IMR-90 (cell line): ENCODE data around the gene STX19. TPM values are rescaled to one million over a fixed set of nuclear protein-coding genes. Genes with fewer than 3 reads are reported as not detected.

Experiments used
- ATAC-seq: fragments of 200-7000 bp; cut with Tn5 transposase; 2 replicates; pipeline ENCODE4 v1.9.1; 2020; ENCODE audit warnings: low read depth, mild to moderate bottlenecking, moderate library complexity
- BruUV-seq: library from RNA; stranded (reverse); fragments of 400-500 nt; replicated peaks from 2 replicates; lab custom pipeline; 2021; lab: Mats Ljungman, UMichigan
- CTCF ChIA-PET: fragments of 300-600 bp; formaldehyde crosslinking; extraction: SDS; loops from one replicate; lab custom pipeline; 2021; ENCODE audit warnings: antibody characterized with exemption; lab: Yijun Ruan, JAX
- POLR2A ChIA-PET: fragments of 300-600 bp; sonication (Branson Sonifier 250); formaldehyde crosslinking; loops from one replicate; lab custom pipeline; 2022; ENCODE audit warnings: antibody characterized with exemption; ENCODE audit not compliant: unreplicated experiment; lab: Charles Lee
- DNase-seq: peaks from one replicate; pipeline ENCODE4 v3.0.0; 2013
- H2AFZ ChIP-seq: replicated peaks from 2 replicates; pipeline ENCODE3; 2013; ENCODE audit warnings: low read length, mild to moderate bottlenecking; ENCODE audit not compliant: poor library complexity
- H2AK5ac ChIP-seq: 2 replicates; pipeline ENCODE4 v1.6.1; 2013; ENCODE audit warnings: low read depth, low read length, inconsistent platforms
- H2AK9ac ChIP-seq: replicated peaks from 2 replicates; pipeline ENCODE3; 2013; ENCODE audit warnings: mild to moderate bottlenecking, low read depth, low read length, moderate library complexity; ENCODE audit not compliant: poor library complexity
- H2BK120ac ChIP-seq: 2 replicates; pipeline ENCODE4 v1.6.1; 2013; ENCODE audit warnings: low read depth, low read length, inconsistent platforms
- H2BK15ac ChIP-seq: 3 replicates; pipeline ENCODE4 v1.6.1; 2013; ENCODE audit warnings: low read depth, low read length, inconsistent platforms
- H2BK20ac ChIP-seq: 2 replicates; pipeline ENCODE4 v1.6.1; 2013; ENCODE audit warnings: low read depth, mild to moderate bottlenecking, inconsistent platforms, low read length, moderate library complexity
- H2BK5ac ChIP-seq: 2 replicates; pipeline ENCODE4 v1.6.1; 2013; ENCODE audit warnings: mild to moderate bottlenecking, low read depth, low read length, inconsistent platforms; ENCODE audit not compliant: poor library complexity, severe bottlenecking
- H3K14ac ChIP-seq: replicated peaks from 2 replicates; pipeline ENCODE4 v1.6.1; 2013; ENCODE audit warnings: low read depth, low read length, inconsistent platforms
- H3K18ac ChIP-seq: 2 replicates; pipeline ENCODE4 v1.6.1; 2013; ENCODE audit warnings: low read depth, low read length, control low read depth
- H3K23ac ChIP-seq: 2 replicates; pipeline ENCODE4 v1.6.1; 2013; ENCODE audit warnings: low read depth, low read length, inconsistent platforms
- H3K27ac ChIP-seq: 2 replicates; pipeline ENCODE4 v1.5.1; 2013; ENCODE audit warnings: mild to moderate bottlenecking, control low read depth, low read length; ENCODE audit not compliant: insufficient read depth
- H3K27me3 ChIP-seq: 2 replicates; pipeline ENCODE4 v1.6.1; 2013; ENCODE audit warnings: low read length; ENCODE audit not compliant: control insufficient read depth, insufficient read depth
- H3K36me3 ChIP-seq: 2 replicates; pipeline ENCODE4 v1.6.1; 2013; ENCODE audit warnings: low read length, mixed read lengths; ENCODE audit not compliant: control insufficient read depth, insufficient read depth
- H3K4ac ChIP-seq: 2 replicates; pipeline ENCODE4 v1.6.1; 2013; ENCODE audit warnings: low read depth, low read length, inconsistent platforms
- H3K4me1 ChIP-seq: 2 replicates; pipeline ENCODE4 v1.6.1; 2013; ENCODE audit warnings: low read length, mixed read lengths; ENCODE audit not compliant: control insufficient read depth, insufficient read depth
- H3K4me2 ChIP-seq: 2 replicates; pipeline ENCODE4 v1.6.1; 2013; ENCODE audit warnings: low read depth, mild to moderate bottlenecking, control low read depth, low read length, moderate library complexity
- H3K4me3 ChIP-seq: 2 replicates; pipeline ENCODE4 v1.5.1; 2013; ENCODE audit warnings: low read depth, mild to moderate bottlenecking, control low read depth, low read length, moderate library complexity; ENCODE audit not compliant: insufficient read depth
- H3K56ac ChIP-seq: 2 replicates; pipeline ENCODE4 v1.6.1; 2013; ENCODE audit warnings: low read length, inconsistent platforms; ENCODE audit not compliant: insufficient read depth; ENCODE audit errors: extremely low read depth
- H3K79me1 ChIP-seq, 2 experiments: 2 replicates each; pipeline ENCODE4 v1.6.1; 2013; ENCODE audit warnings: low read length in 2 of 2, inconsistent platforms in 1 of 2, low read depth in 1 of 2
- H3K9ac ChIP-seq: 2 replicates; pipeline ENCODE4 v1.6.1; 2013; ENCODE audit warnings: low read depth, low read length, control low read depth
- H3K9me1 ChIP-seq: 2 replicates; pipeline ENCODE4 v1.6.1; 2013; ENCODE audit warnings: low read length, inconsistent platforms; ENCODE audit not compliant: insufficient read depth
- H3K9me3 ChIP-seq: 2 replicates; pipeline ENCODE4 v1.6.1; 2013; ENCODE audit warnings: low read length; ENCODE audit not compliant: control insufficient read depth, insufficient read depth
- H4K20me1 ChIP-seq: 2 replicates; pipeline ENCODE4 v1.6.1; 2013; ENCODE audit warnings: low read length, inconsistent platforms; ENCODE audit not compliant: insufficient read depth
- H4K5ac ChIP-seq: 2 replicates; pipeline ENCODE4 v1.6.1; 2013; ENCODE audit warnings: mild to moderate bottlenecking, low read depth, low read length, control low read depth
- H4K8ac ChIP-seq, 2 experiments: 2 replicates each; pipeline ENCODE4 v1.6.1; 2013; ENCODE audit warnings: low read depth in 2 of 2, low read length in 2 of 2, control low read depth in 1 of 2, inconsistent platforms in 1 of 2
- H4K91ac ChIP-seq: 2 replicates; pipeline ENCODE4 v1.6.1; 2013; ENCODE audit warnings: low read depth, low read length, inconsistent platforms; ENCODE audit not compliant: insufficient read depth
- BHLHE40 ChIP-seq: fragments of 150-350 bp; IDR thresholded peaks from 2 replicates; pipeline ENCODE4 v1.6.1; 2016; ENCODE audit warnings: mild to moderate bottlenecking, low read depth, low read length
- CHD1 ChIP-seq: IDR thresholded peaks from 2 replicates; pipeline ENCODE4 v1.6.1; 2012; ENCODE audit warnings: low read depth, low read length, improper control_type of control experiment
- MAFK ChIP-seq: IDR thresholded peaks from 2 replicates; pipeline ENCODE4 v1.6.1; 2012; ENCODE audit warnings: low read depth, low read length, improper control_type of control experiment
- MXI1 ChIP-seq: IDR thresholded peaks from 2 replicates; pipeline ENCODE4 v1.6.1; 2012; ENCODE audit warnings: low read depth, mild to moderate bottlenecking, low read length, moderate library complexity, borderline replicate concordance
- NFE2L2 ChIP-seq: fragments of 150-350 bp; IDR thresholded peaks from 2 replicates; pipeline ENCODE4 v1.6.1; 2016; ENCODE audit warnings: low read depth, mild to moderate bottlenecking, low read length
- RFX5 ChIP-seq: IDR thresholded peaks from 2 replicates; pipeline ENCODE4 v1.8.0; 2012; ENCODE audit warnings: low read depth, mild to moderate bottlenecking, low read length, moderate library complexity
- USF2 ChIP-seq: fragments of 150-350 bp; IDR thresholded peaks from 2 replicates; pipeline ENCODE4 v1.6.1; 2017; ENCODE audit warnings: mild to moderate bottlenecking, antibody characterized with exemption, low read length, low read depth
- WGBS, 2 experiments: methylation state at CpG; one replicate each; pipeline versions ENCODE4 v1.1.5 to v1.1.7; 2013; ENCODE audit warnings: missing lambda C conversion rate in 2 of 2; ENCODE audit not compliant: insufficient read length in 1 of 2; ENCODE audit errors: extremely low coverage in 2 of 2; 5-methylcytosine and 5-hydroxymethylcytosine counted together
- dilution Hi-C: fragments of 300-500 bp; cut with HindIII; formaldehyde crosslinking; loops from one replicate; pipeline ENCODE4 v1.14.3; 2018; ENCODE audit warnings: low sequenced_read_pairs; ENCODE audit not compliant: unreplicated experiment
- in situ Hi-C: fragments of 300-500 bp; cut with MboI; formaldehyde crosslinking; loops from 3 replicates; pipeline ENCODE4 v1.14.3; 2019; ENCODE audit warnings: low sequenced_read_pairs, inconsistent platforms, mixed read lengths
- intact Hi-C: fragments of 100-400 bp; cut with micrococcal nuclease; formaldehyde crosslinking; loops from 2 replicates; pipeline ENCODE4 v1.10.0; 2022
- polyA plus RNA-seq, 3 experiments: library from polyadenylated mRNA; depleted of rRNA; stranded (reverse); fragments of >200 nt; gene quantifications; 2 replicates each; pipeline ENCODE4 v1.2.3, GENCODE V29; 2012; ENCODE audit warnings: low replicate concordance in 1 of 3
- total RNA-seq: library from RNA; depleted of rRNA; stranded (reverse); fragments of >200 nt; gene quantifications from 2 replicates; pipeline ENCODE4 v1.2.3, GENCODE V29; 2012

Gene STX19
- total and polyA plus RNA-seq, 2 of the 4 experiments (the other 2 are of a cell fraction) = not detected

DNA sequence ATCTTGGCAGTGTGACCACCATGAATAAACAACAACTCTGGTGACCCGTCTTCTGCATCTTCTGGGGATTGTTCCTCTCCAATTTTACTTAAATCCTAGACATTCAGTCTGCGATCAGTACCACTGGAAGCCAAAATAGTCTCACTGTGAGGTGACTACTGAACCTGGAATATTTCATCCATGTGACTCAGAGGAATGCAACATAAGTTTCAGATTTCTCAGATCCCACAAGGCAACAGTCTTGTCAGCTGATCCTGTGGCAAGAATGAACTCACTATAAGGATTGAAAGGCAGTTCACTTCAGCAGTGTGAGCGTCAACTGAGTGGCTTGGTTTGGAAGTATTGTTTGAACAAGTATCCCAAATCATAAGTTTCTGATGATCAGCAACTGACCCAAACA lies 47.7 kb upstream of the STX19 start:
- intact Hi-C loops = no loop called here
- WGBS, 2 experiments = 40% methylated on average over 1 of the region's 3 CpGs; no CpG with 5 or more reads in 1 of the 2 experiments

More for the DNA sequence above, 47.7 kb upstream of the STX19 start:
- H2AFZ ChIP-seq = no peak overlapping the region
- ATAC-seq (peak; percentile 69), DNase-seq (peak; percentile 68)
- H3K4me2 ChIP-seq = no peak overlapping the region
- H3K23ac ChIP-seq = no peak overlapping the region
- CTCF ChIA-PET = no interaction called here
- no peak overlapping the region for H4K5ac ChIP-seq
- H3K36me3 ChIP-seq = peaks cover 8% of the 10 kb centered on the region
- no peaks in the 10 kb centered on the region for H3K9me1 ChIP-seq
- TF ChIP-seq CHD1 (no peak), USF2 (peak; percentile 54; the same call in 1 of the 2 replicates), MAFK (no peak), NFE2L2 (no peak), RFX5 (no peak), MXI1 (no peak), BHLHE40 (no peak)
- H2AK5ac ChIP-seq = no peak overlapping the region
- H2BK20ac ChIP-seq = no peak overlapping the region
- H3K4ac ChIP-seq = no peak overlapping the region
- H3K56ac ChIP-seq = no peak overlapping the region
- H2BK15ac ChIP-seq = no peak overlapping the region
- no peak overlapping the region for H3K27ac ChIP-seq
- no peak overlapping the region for H3K9ac ChIP-seq
- H3K4me1 ChIP-seq = no peaks in the 10 kb centered on the region
- no peaks in the 10 kb centered on the region for H3K9me3 ChIP-seq
- peaks cover 11 to 19% of the 10 kb centered on the region in 2 experiments; a peak in 3 of 4 replicates for H3K79me1 ChIP-seq
- dilution Hi-C loops = no loop called here
- POLR2A ChIA-PET = no interaction called here
- H3K4me3 ChIP-seq = no peak overlapping the region
- no TSS peak for BruUV-seq
- H2BK5ac ChIP-seq = no peak overlapping the region
- H3K18ac ChIP-seq = no peak overlapping the region
- in situ Hi-C loops = no loop called here
- H3K27me3 ChIP-seq = no peaks in the 10 kb centered on the region
- no peak overlapping the region for H4K91ac ChIP-seq
- H2BK120ac ChIP-seq = no peak overlapping the region
- H4K20me1 ChIP-seq = no peaks in the 10 kb centered on the region
- no peak overlapping the region for H4K8ac ChIP-seq
- H2AK9ac ChIP-seq = no peak overlapping the region
- H3K14ac ChIP-seq = no peak overlapping the region; the same call in 1 of the 2 replicates
